ENCODE measurements around the gene NT5C3A. TPM values are rescaled to one million over a fixed set of nuclear protein-coding genes. Genes with fewer than 3 reads are reported as not detected.
A peak's percentile ranks its signal among the peaks of the same experiment; 100 is the strongest.
"Not testable (repeated sequence)": the region's sequence is repeated elsewhere in the genome, so short reads cannot be mapped to it uniquely, and the experiment has no call there.

Gene NT5C3A
- total RNA-seq, 1 donor from 2014 or later = 31.9 TPM

DNA sequence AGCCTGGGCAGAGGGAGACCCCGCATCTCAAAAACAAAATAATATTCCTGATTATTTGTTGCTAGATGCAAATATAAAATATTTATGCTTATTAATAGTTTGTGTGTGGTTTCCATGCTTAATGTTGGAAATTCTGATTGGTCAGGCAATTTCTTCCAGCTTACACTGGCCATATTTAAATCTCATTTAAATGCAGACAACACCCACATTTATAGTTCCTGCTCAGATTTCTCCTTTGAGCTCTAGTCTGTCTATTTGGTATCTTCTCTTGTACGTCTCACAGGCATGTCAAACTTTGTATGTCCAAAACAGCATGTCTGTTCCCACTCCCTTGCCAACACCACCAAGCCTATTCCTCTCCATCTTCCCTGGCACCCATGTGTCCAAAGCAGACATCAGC lies 52.8 kb downstream of the NT5C3A start:
- Mint-ChIP-seq H3K4me1 (ENCODE audit: unreplicated experiment) (no peaks in the 10 kb centered on the region), H3K9me3 (ENCODE audit: unreplicated experiment) (no peaks in the 10 kb centered on the region), H3K36me3 (ENCODE audit: low read depth, unreplicated experiment) (peaks cover 27% of the 10 kb centered on the region), H3K4me3 (ENCODE audit: unreplicated experiment) (no peak overlapping the region), H3K27ac (ENCODE audit: unreplicated experiment) (no peak overlapping the region), H3K27me3 (ENCODE audit: unreplicated experiment) (peaks cover 2% of the 10 kb centered on the region)
- TF ChIP-seq, protein P1, sequence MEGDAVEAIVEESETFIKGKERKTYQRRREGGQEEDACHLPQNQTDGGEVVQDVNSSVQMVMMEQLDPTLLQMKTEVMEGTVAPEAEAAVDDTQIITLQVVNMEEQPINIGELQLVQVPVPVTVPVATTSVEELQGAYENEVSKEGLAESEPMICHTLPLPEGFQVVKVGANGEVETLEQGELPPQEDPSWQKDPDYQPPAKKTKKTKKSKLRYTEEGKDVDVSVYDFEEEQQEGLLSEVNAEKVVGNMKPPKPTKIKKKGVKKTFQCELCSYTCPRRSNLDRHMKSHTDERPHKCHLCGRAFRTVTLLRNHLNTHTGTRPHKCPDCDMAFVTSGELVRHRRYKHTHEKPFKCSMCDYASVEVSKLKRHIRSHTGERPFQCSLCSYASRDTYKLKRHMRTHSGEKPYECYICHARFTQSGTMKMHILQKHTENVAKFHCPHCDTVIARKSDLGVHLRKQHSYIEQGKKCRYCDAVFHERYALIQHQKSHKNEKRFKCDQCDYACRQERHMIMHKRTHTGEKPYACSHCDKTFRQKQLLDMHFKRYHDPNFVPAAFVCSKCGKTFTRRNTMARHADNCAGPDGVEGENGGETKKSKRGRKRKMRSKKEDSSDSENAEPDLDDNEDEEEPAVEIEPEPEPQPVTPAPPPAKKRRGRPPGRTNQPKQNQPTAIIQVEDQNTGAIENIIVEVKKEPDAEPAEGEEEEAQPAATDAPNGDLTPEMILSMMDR (IDR thresholded peaks at IDR 0.05; ENCODE audit: unreplicated experiment) = no peak
- DNase-seq (ENCODE audit: low spot score) = no peak

DNA sequence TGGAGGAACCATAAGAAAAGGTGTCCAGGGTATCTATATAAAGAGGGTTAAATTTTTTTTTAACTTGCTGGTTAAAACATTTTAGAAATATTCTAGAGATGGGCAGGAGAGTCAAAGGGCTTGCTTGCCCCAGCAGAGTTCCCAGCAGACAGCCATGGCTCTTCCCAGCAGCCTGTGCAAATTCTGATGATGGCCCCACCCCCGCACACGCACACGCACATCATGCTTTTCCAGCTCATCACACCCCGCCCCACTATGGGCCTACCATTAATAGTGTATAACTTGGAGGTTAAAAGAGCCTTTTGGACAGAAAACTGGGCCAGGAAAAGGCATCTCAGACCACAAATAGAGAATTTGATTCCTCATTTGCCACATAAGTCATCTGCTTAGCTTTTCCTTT lies 56.9 kb downstream of the NT5C3A start:
- H3K27me3 Mint-ChIP-seq (ENCODE audit: unreplicated experiment); H3K9me3 Mint-ChIP-seq (ENCODE audit: unreplicated experiment); DNase-seq (ENCODE audit: low spot score); H3K27ac Mint-ChIP-seq (ENCODE audit: unreplicated experiment); H3K4me3 Mint-ChIP-seq (ENCODE audit: unreplicated experiment): not testable (repeated sequence)
- peaks cover 17% of the 10 kb centered on the region for H3K4me1 Mint-ChIP-seq (ENCODE audit: unreplicated experiment)
- H3K36me3 Mint-ChIP-seq (ENCODE audit: low read depth, unreplicated experiment) = peaks cover 35% of the 10 kb centered on the region

DNA sequence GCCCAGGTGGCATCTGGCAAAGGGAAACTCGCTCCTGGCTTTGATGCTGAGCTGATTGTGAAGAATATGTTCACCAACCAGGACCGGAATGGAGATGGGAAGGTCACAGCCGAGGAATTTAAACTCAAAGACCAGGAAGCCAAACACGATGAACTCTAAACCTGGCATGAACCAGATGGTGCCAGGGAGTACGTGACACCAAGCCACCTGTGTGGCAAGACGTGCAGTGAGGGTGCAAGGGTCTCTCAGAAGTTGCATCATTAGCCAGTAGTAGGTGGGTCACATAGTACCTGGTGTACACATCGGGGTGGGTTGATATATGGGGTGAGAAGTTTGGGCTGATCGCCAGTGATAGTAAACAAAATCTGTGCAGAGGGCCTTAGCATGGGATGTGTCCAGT lies 57.4 kb downstream of the NT5C3A start:
- Mint-ChIP-seq H3K36me3 (ENCODE audit: low read depth, unreplicated experiment) (peaks cover 32% of the 10 kb centered on the region), H3K4me1 (ENCODE audit: unreplicated experiment) (peaks cover 17% of the 10 kb centered on the region)
- H3K27me3 Mint-ChIP-seq (ENCODE audit: unreplicated experiment); H3K4me3 Mint-ChIP-seq (ENCODE audit: unreplicated experiment); H3K27ac Mint-ChIP-seq (ENCODE audit: unreplicated experiment); H3K9me3 Mint-ChIP-seq (ENCODE audit: unreplicated experiment); DNase-seq (ENCODE audit: low spot score): not testable (repeated sequence)

DNA sequence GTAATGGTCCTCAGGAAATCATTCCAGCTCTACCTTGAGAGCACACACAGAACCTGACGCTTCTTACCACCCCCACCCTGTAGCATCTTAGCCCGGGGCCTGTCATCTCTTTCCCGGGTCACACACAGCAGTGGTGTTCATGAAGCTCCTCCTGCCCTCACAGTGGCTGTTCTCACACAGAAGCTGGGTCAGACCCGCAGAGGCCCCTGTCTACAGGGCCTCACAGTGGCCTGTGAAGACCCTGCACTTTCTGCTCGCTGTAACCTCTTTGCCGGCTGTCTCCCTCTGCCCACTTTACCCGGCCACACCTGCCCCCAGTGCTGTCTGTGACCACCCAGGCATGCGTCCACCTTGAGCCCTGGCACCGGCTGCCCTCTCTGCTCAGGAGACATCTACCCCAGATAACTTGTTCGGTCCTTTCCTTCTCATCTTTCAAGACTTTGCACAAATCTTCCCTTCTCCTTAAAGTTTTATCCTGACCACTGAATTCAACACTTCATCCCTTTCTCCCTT lies 58.4 kb downstream of the NT5C3A start:
- Mint-ChIP-seq H3K27ac (ENCODE audit: unreplicated experiment) (peak overlapping the region; percentile 65), H3K4me1 (ENCODE audit: unreplicated experiment) (peaks cover 27% of the 10 kb centered on the region), H3K4me3 (ENCODE audit: unreplicated experiment) (peak overlapping the region; percentile 72), H3K36me3 (ENCODE audit: low read depth, unreplicated experiment) (peaks cover 26% of the 10 kb centered on the region)
- not testable (repeated sequence) for H3K9me3 Mint-ChIP-seq (ENCODE audit: unreplicated experiment); H3K27me3 Mint-ChIP-seq (ENCODE audit: unreplicated experiment); DNase-seq (ENCODE audit: low spot score)

DNA sequence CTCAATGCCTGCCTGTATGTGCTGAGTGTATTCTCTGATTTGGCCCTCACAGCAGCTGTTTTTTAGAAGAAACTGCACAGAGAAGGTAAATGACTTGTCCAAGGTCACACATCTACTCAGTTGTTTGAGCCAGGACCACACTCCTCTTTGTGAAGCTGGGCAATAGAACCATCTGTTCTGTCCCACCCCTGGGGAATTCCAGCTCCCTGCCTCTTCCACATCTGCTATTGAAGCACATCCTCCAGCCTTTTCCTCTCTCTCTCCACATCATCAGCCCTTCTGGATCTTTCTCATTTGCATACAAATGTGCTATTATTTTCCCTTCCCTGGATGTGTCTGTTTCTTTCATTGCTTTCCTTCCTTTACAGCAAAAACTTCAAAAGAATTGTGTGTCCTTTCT lies 59.5 kb downstream of the NT5C3A start:
- not testable (repeated sequence) for H3K27me3 Mint-ChIP-seq (ENCODE audit: unreplicated experiment); H3K27ac Mint-ChIP-seq (ENCODE audit: unreplicated experiment)

DNA sequence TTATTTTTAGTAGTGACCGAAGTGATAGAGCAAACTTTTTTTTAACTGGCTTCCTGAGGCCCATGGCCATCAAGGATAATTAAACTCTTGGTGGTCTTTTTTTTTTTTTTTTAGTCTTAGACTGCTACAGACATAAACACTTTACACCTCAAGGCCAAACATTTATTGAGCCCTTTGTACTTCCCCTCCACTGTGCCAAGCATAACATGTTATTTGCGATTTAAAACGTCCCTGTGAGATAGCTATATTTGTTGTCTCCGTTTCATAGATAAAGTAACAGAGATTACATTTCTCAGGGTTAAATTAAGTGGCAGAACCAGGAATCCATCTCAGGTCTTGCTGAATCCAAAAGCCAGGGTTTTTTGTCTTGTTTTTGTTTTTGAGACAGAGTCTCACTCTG lies 63.2 kb downstream of the NT5C3A start:
- Mint-ChIP-seq H3K27ac (ENCODE audit: unreplicated experiment) (peak overlapping the region; percentile 98), H3K4me1 (ENCODE audit: unreplicated experiment) (peaks cover 38% of the 10 kb centered on the region)
- DNase-seq (ENCODE audit: low spot score) = not testable (repeated sequence)

More for the DNA sequence above, 59.5 kb downstream of the NT5C3A start:
- not testable (repeated sequence) for DNase-seq (ENCODE audit: low spot score); H3K9me3 Mint-ChIP-seq (ENCODE audit: unreplicated experiment)
- Mint-ChIP-seq H3K4me1 (ENCODE audit: unreplicated experiment) (peaks cover 33% of the 10 kb centered on the region), H3K36me3 (ENCODE audit: low read depth, unreplicated experiment) (peaks cover 22% of the 10 kb centered on the region), H3K4me3 (ENCODE audit: unreplicated experiment) (peak overlapping the region; percentile 27)

DNA sequence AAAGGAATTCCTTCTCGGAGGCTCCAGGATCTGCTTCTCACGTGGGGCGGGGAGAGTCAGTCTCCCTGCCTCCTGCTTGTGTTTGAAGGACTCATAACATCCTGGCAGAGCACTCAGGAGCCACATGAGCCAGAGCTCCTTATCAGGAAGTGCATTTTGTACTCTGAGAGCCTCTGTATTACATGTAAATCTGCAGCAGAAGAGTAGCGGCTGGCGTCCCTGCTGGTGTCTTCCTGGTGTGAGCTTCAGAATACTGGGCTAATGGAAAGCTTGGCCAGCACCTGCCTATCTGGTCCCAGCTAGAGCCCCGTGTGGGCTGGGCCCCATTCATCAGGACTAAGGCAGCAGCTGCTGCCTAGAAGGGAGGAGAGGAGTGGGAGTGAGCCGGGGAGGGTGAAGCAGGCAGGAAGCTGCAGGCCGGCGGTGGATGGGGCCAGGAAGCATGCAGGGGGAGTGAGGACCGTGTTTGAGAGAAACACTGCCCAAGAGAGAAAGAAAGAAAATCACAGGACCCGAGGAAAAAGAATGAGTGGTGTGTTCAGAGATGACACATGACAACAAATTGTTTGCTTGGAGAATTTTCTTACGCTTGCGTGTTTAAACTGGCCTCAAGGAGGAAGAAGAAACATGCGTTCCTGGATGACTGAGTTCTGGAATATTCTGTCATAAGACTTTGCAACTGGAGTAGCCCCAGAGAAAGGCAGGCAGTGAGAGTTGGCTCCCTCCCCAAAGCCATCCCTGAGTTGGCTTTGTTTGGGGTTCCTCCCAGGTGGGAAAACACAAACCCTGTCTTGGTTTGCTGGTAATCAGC lies 64.0 kb downstream of the NT5C3A start:
- Mint-ChIP-seq H3K27ac (ENCODE audit: unreplicated experiment) (peak overlapping the region; percentile 98), H3K4me3 (ENCODE audit: unreplicated experiment) (peak overlapping the region; percentile 62), H3K4me1 (ENCODE audit: unreplicated experiment) (peaks cover 30% of the 10 kb centered on the region)
- not testable (repeated sequence) for H3K36me3 Mint-ChIP-seq (ENCODE audit: low read depth, unreplicated experiment); H3K9me3 Mint-ChIP-seq (ENCODE audit: unreplicated experiment); H3K27me3 Mint-ChIP-seq (ENCODE audit: unreplicated experiment)
- peak; percentile 61 for DNase-seq (ENCODE audit: low spot score)

More for the DNA sequence above, 63.2 kb downstream of the NT5C3A start:
- Mint-ChIP-seq H3K36me3 (ENCODE audit: low read depth, unreplicated experiment) (peaks cover 14% of the 10 kb centered on the region), H3K4me3 (ENCODE audit: unreplicated experiment) (peak overlapping the region; percentile 62)
- not testable (repeated sequence) for H3K9me3 Mint-ChIP-seq (ENCODE audit: unreplicated experiment); H3K27me3 Mint-ChIP-seq (ENCODE audit: unreplicated experiment)

DNA sequence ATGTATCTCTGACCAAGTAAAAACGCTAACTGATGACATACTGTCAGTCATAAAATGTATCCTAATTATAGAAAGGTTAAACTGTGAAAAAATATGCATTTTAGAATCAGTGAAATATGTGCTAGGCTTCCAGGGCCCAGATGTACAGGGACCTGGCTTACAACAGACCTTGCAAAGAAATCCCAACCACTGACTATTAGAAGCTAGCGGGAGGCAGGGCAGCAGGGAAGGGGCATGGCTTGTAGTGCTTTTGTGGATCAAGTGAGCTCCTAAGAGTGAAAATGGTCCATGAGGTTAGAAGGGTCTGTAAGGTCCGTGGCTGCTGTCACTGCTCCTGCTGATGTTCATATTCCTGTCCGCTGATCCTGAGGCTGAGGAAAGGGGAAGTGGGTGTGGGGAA lies 64.6 kb downstream of the NT5C3A start:
- not testable (repeated sequence) for DNase-seq (ENCODE audit: low spot score); H3K36me3 Mint-ChIP-seq (ENCODE audit: low read depth, unreplicated experiment); H3K9me3 Mint-ChIP-seq (ENCODE audit: unreplicated experiment); H3K27me3 Mint-ChIP-seq (ENCODE audit: unreplicated experiment)
- Mint-ChIP-seq H3K4me1 (ENCODE audit: unreplicated experiment) (peaks cover 27% of the 10 kb centered on the region), H3K27ac (ENCODE audit: unreplicated experiment) (peak overlapping the region; percentile 98), H3K4me3 (ENCODE audit: unreplicated experiment) (peak overlapping the region; percentile 42)

DNA sequence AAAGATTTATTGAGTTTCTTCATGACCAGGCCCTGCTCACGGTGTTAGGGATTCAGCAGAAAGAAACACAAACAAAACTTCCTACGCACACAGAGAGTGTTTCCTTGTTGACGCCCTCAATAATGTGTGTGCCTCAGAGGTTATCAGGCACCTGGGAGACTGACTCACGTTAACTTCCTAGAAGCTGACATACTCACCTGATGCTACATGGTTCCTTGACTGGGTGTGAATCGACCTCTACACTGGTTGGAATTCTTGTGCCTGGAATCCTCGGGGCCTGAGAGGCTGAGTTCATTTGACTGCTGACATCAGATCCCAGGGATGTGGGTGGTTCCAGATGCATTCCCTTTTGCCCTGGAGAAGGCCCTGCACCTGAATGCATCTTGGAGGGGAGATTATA lies 69.8 kb downstream of the NT5C3A start:
- not testable (repeated sequence) for H3K9me3 Mint-ChIP-seq (ENCODE audit: unreplicated experiment)
- peak; percentile 4 for DNase-seq (ENCODE audit: low spot score)
- H3K27ac Mint-ChIP-seq (ENCODE audit: unreplicated experiment) = peak overlapping the region; percentile 85

DNA sequence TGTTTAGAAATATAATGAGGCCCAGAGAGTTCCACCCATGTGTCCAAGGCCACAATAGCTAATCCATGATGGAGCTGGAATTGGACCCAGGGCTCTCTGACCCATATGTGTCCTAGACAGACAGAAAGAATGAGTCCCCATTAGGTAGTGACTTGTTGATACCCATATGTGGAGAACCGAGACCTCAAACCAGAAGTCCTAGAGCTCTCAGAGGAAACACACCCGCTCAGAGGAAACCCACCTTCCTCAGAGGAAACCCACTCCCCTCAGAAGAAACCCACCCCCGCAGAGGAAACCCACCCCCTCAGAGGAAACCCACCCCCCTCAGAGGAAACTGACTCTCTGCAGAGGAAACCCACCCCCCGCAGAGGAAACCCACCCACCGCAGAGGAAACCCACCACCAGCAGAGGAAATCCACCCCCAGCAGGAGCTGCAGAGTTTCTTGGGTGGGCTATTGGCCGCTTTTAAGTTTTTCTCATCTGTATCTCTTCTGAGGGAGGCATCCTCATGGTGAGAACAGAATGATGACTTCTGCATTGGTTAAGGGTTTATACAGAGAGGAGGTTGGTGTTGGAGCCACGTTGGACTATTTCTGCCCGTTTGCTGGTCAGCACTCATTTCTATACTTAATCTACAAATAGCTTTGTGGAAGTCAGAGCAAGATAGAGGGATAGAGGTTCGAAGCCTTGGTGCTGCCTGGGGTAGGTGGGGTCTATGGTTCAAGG lies 70.4 kb downstream of the NT5C3A start:
- peak; percentile 4 for DNase-seq (ENCODE audit: low spot score)
- H3K27ac Mint-ChIP-seq (ENCODE audit: unreplicated experiment) = peak overlapping the region; percentile 39
- not testable (repeated sequence) for H3K4me3 Mint-ChIP-seq (ENCODE audit: unreplicated experiment); H3K27me3 Mint-ChIP-seq (ENCODE audit: unreplicated experiment); H3K9me3 Mint-ChIP-seq (ENCODE audit: unreplicated experiment); H3K36me3 Mint-ChIP-seq (ENCODE audit: low read depth, unreplicated experiment)
- H3K4me1 Mint-ChIP-seq (ENCODE audit: unreplicated experiment) = peaks cover 16% of the 10 kb centered on the region

More for the DNA sequence above, 69.8 kb downstream of the NT5C3A start:
- not testable (repeated sequence) for H3K27me3 Mint-ChIP-seq (ENCODE audit: unreplicated experiment); H3K36me3 Mint-ChIP-seq (ENCODE audit: low read depth, unreplicated experiment); H3K4me3 Mint-ChIP-seq (ENCODE audit: unreplicated experiment)
- H3K4me1 Mint-ChIP-seq (ENCODE audit: unreplicated experiment) = peaks cover 18% of the 10 kb centered on the region

Measured in endothelial cell (in vitro differentiated cells).